ENCODE results near the gene HECA.
A peak's percentile ranks its signal among the peaks of the same experiment; 100 is the strongest.

Gene HECA

GRCh38 chr6:139146317-139146726 lies 11.4 kb downstream of the HECA start:
- Histone ChIP-seq H3K27ac (no peak overlapping the region), H3K4me2 (no peak overlapping the region), H3K4me1 (peaks cover 31% of the 10 kb centered on the region), H3K27me3 (no peaks in the 10 kb centered on the region), H3K9ac (no peak overlapping the region), H3K36me3 (peaks cover 18% of the 10 kb centered on the region), H3K9me3 (peaks cover 4% of the 10 kb centered on the region; the same call in 1 of the 2 replicates), H3K4me3 (no peak overlapping the region), H4K20me1 (peaks cover 97% of the 10 kb centered on the region)
- TF ChIP-seq Cebpa-rat (IDR thresholded peaks at IDR 0.05): no peak

- H3K27me3 ChIP-seq: no peaks in the 10 kb centered on the region
- no peak for TF ChIP-seq Cebpa-rat (IDR thresholded peaks at IDR 0.05)
- no peak overlapping the region for H3K4me2 ChIP-seq
- H3K27ac ChIP-seq: no peak overlapping the region
- no peak overlapping the region for H3K4me3 ChIP-seq
- peaks cover 99% of the 10 kb centered on the region for H4K20me1 ChIP-seq
- no peaks in the 10 kb centered on the region for H3K9me3 ChIP-seq
- H3K4me1 ChIP-seq: peaks cover 31% of the 10 kb centered on the region
- H3K9ac ChIP-seq: no peak overlapping the region
- peaks cover 7% of the 10 kb centered on the region for H3K36me3 ChIP-seq
Measured at GRCh38 chr6:139147628-139148027, 12.7 kb downstream of the HECA start.

DNA sequence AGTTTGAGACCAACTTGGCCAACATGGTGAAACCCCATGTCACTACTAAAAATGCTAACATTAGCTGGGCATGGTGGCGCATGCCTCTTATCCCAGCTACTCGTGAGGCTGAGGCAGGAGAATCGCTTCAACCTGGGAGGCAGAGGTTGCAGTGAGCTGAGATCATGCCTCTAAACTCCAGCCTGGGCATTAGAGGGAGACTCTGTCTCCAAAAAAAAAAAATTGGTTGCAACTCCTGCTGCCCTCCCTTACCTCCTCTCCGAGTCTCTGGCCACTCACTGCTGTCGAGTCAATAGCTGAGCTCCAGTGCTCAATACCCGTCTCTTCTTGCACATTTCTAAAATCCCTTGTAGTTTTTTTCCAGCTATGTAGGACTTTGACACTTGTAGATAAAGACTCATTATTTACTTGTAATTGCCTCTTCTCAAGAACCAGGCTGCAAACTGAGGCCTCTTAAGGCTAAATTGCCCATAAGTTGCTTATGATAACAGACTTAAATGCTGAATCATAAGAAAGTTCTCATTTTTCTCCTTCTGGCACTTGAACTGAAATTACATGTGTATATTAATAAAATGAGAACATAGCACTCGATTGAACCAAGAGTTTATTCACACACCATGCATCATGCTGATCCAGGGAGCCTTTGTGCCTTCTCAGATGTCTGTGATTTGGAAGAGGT lies 13.8 kb downstream of the HECA start:
- H3K4me2 ChIP-seq: peak overlapping the region; percentile 40
- H3K9me3 ChIP-seq: no peaks in the 10 kb centered on the region
- TF ChIP-seq Cebpa-rat (IDR thresholded peaks at IDR 0.05): no peak
- H3K27ac ChIP-seq: no peak overlapping the region
- peaks cover 31% of the 10 kb centered on the region for H3K4me1 ChIP-seq
- no peaks in the 10 kb centered on the region for H3K27me3 ChIP-seq
- H3K9ac ChIP-seq: no peak overlapping the region
- H3K4me3 ChIP-seq: no peak overlapping the region
- peaks cover 99% of the 10 kb centered on the region for H4K20me1 ChIP-seq
- H3K36me3 ChIP-seq: peaks cover 5% of the 10 kb centered on the region; the same call in 1 of the 2 replicates

DNA sequence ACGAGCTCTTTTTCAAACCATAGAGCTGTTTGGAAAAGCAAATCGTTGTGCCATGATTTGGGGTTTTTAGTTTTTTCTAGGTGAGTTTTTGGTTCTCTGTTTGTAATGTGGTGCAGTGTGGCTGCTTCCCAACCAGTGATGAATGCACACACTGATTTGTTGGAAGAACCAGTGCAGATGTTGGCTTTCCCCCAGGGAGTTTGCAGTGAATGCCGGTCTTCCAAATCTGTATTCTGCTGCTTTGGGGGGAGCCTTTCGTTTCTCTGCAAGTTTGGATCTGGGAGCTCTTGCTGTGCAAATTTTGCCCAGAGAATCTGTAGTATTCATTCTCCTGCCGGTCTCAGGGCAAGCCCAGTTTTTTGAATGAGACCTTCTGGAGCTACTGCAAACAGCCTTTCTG lies 14.5 kb downstream of the HECA start:
- Histone ChIP-seq H3K27ac (no peak overlapping the region), H4K20me1 (peaks cover 99% of the 10 kb centered on the region), H3K27me3 (no peaks in the 10 kb centered on the region), H3K9ac (no peak overlapping the region), H3K4me3 (no peak overlapping the region), H3K4me2 (peak overlapping the region; percentile 40), H3K36me3 (peaks cover 8% of the 10 kb centered on the region; the same call in 1 of the 2 replicates), H3K9me3 (no peaks in the 10 kb centered on the region), H3K4me1 (peaks cover 24% of the 10 kb centered on the region)
- TF ChIP-seq Cebpa-rat (IDR thresholded peaks at IDR 0.05): no peak

GRCh38 chr6:139150920-139151319 lies 16.0 kb downstream of the HECA start:
- Histone ChIP-seq H3K9me3 (no peaks in the 10 kb centered on the region), H3K27ac (no peak overlapping the region), H4K20me1 (peaks cover 99% of the 10 kb centered on the region), H3K36me3 (0 out of 2 replicates have a peak, but pooled peaks cover 10% of the 10 kb centered on the region), H3K27me3 (no peaks in the 10 kb centered on the region), H3K4me2 (no peak overlapping the region), H3K4me1 (peaks cover 20% of the 10 kb centered on the region), H3K9ac (no peak overlapping the region), H3K4me3 (no peak overlapping the region)
- no peak for TF ChIP-seq Cebpa-rat (IDR thresholded peaks at IDR 0.05)

DNA sequence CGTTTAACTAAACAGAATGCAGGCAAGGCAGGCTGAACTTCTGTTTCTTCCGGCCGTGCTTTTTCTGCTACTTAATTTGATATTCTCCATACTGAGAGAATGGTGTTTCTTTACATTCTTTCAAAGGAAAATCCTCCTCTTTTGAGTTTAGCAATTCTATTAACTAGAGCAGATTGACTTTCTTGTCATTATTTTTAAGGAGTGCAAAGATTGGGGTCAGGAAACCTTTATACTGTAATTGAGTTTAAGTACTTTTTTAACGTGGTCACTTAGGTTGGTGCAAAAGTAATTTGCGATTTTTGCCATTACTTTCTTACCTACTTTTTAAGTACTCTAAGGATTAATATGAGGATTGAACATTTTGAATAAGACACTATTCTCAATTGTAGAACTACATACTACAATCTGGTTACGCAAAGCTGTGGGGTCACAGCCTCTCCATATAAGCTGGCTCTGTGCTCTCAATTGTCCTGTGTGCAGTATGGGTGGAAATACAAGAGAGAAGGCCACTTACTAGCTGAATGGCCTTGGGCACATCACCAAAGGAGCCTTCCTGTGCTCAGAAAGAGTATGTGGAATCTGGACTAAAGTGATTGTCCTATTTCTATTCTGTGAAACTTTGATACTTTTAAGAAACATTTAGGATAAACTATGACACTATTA lies 16.7 kb downstream of the HECA start:
- no peak overlapping the region for H3K4me2 ChIP-seq
- no peak overlapping the region for H3K9ac ChIP-seq
- no peak overlapping the region for H3K4me3 ChIP-seq
- no peaks in the 10 kb centered on the region for H3K27me3 ChIP-seq
- peaks cover 99% of the 10 kb centered on the region for H4K20me1 ChIP-seq
- H3K9me3 ChIP-seq: no peaks in the 10 kb centered on the region
- H3K27ac ChIP-seq: no peak overlapping the region
- peaks cover 20% of the 10 kb centered on the region for H3K4me1 ChIP-seq
- H3K36me3 ChIP-seq: peaks cover 15% of the 10 kb centered on the region
- TF ChIP-seq Cebpa-rat (IDR thresholded peaks at IDR 0.05): no peak

DNA sequence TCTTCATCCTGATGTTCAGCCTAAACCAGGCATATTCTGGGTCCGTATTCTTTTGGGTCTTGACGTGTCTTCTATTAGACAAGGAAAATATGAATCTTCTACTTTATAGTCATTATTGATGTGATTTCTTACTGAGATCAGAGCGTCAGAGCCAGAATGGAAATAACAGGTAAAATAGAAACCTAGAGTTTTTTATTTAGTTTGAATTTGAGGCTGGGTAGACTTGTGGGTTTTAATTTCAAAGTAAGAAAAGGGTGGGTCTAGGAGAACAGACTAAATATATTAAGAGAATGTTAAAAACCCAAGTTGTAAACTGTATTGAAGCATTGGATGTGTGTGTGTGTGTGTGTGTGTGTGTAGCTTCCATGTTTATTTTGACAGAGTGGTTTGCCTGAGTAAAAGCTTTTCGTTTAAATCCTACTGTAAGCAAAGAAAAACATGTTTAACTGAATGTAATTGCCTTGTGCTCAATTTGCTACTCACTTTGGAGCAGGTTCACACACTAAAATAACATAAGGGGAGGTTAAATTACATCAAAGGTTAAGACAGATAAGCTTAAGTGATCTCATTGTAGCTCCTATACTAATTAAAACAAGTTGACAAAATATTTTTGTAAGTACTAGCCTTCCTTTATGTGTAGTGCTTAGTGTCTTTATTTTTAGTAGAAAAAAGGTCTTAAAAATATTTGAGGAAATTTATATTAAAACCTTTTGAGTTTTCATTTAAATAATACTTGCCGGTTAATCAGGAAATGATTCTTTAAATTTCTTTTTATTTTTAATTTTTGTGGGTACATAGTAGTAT lies 17.4 kb downstream of the HECA start:
- no peak for TF ChIP-seq Cebpa-rat (IDR thresholded peaks at IDR 0.05)
- Histone ChIP-seq H3K4me2 (no peak overlapping the region), H3K4me1 (peaks cover 20% of the 10 kb centered on the region), H3K27me3 (no peaks in the 10 kb centered on the region), H4K20me1 (peaks cover 99% of the 10 kb centered on the region), H3K4me3 (no peak overlapping the region), H3K36me3 (peaks cover 22% of the 10 kb centered on the region), H3K9me3 (no peaks in the 10 kb centered on the region), H3K27ac (no peak overlapping the region), H3K9ac (no peak overlapping the region)

DNA sequence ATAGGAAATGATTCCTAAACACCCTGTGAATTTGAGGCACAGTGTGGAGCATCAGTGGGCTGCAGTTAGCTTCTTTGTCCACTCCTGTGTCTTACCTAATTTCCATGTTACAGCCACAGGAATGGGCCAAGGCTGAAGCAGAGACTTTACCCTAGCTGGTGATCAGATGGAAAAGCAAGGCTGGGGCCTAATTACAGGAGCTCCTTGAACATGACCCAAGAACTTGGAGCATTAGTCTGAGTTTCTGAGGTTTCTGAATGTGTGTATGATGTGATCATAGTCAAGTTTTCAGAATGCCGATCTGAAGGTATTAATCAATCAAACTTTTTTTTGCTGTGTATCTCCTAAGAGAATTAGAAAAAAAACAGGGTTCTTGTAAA lies 18.0 kb downstream of the HECA start:
- H3K4me2 ChIP-seq: no peak overlapping the region
- no peak overlapping the region for H3K4me3 ChIP-seq
- TF ChIP-seq Cebpa-rat (IDR thresholded peaks at IDR 0.05): no peak
- no peak overlapping the region for H3K9ac ChIP-seq
- no peak overlapping the region for H3K27ac ChIP-seq
- H4K20me1 ChIP-seq: peaks cover 99% of the 10 kb centered on the region
- H3K9me3 ChIP-seq: no peaks in the 10 kb centered on the region
- no peaks in the 10 kb centered on the region for H3K27me3 ChIP-seq
- H3K36me3 ChIP-seq: peaks cover 24% of the 10 kb centered on the region
- peaks cover 20% of the 10 kb centered on the region for H3K4me1 ChIP-seq

GRCh38 chr6:139153855-139154254 lies 19.0 kb downstream of the HECA start:
- TF ChIP-seq Cebpa-rat (IDR thresholded peaks at IDR 0.05): no peak
- H3K4me1 ChIP-seq: peaks cover 11% of the 10 kb centered on the region
- no peak overlapping the region for H3K4me2 ChIP-seq
- peaks cover 99% of the 10 kb centered on the region for H4K20me1 ChIP-seq
- H3K27me3 ChIP-seq: no peaks in the 10 kb centered on the region
- H3K4me3 ChIP-seq: no peak overlapping the region
- no peak overlapping the region for H3K27ac ChIP-seq
- H3K36me3 ChIP-seq: peaks cover 27% of the 10 kb centered on the region
- H3K9ac ChIP-seq: no peak overlapping the region
- no peaks in the 10 kb centered on the region for H3K9me3 ChIP-seq

All from BLaER1 (cell line).